GM12878 (cell line): Measurements from ENCODE around the gene KCND3. TPM values are rescaled to one million over a fixed set of nuclear protein-coding genes. Genes with fewer than 3 reads are reported as not detected.

Experiments used
- ATAC-seq: fragments of 200-7000 bp; cut with Tn5 transposase; 3 replicates; pipeline ENCODE4 v1.9.1; 2020; ENCODE audit warnings: mild to moderate bottlenecking, moderate library complexity
- BruUV-seq: library from RNA; stranded (reverse); fragments of 400-500 nt; replicated peaks from 2 replicates; lab custom pipeline; 2021; lab: Mats Ljungman, UMichigan
- CTCF ChIA-PET: fragments of 300-600 bp; sonication (Branson Sonifier 250); formaldehyde crosslinking; extraction: SDS; loops from one replicate; lab custom pipeline; 2021; ENCODE audit warnings: inconsistent platforms; lab: Yijun Ruan, JAX
- POLR2A ChIA-PET: fragments of 350-600 bp; formaldehyde crosslinking; extraction: SDS; loops from one replicate; lab custom pipeline; 2021; ENCODE audit warnings: inconsistent platforms; lab: Charles Lee
- RAD21 ChIA-PET: fragments of 300-600 bp; sonication (Branson Sonifier 250); formaldehyde crosslinking; loops from one replicate; lab custom pipeline; 2023; ENCODE audit warnings: antibody characterized with exemption; ENCODE audit not compliant: unreplicated experiment; lab: Charles Lee
- SMC1A ChIA-PET: fragments of 300-600 bp; sonication (Branson Sonifier 250); formaldehyde crosslinking; loops from one replicate; lab custom pipeline; 2023; ENCODE audit not compliant: unreplicated experiment, uncharacterized antibody; lab: Charles Lee
- DNase-seq: peaks from one replicate; pipeline ENCODE4 v3.0.0-alpha.2; 2011; ENCODE audit warnings: low read depth, low spot score
- FAIRE-seq: peaks from 3 replicates; lab custom pipeline; 2011; peaks lifted over from hg19 to GRCh38; lab: Jason Lieb, UNC
- H2AFZ ChIP-seq: 2 replicates; pipeline ENCODE4 v1.6.0; 2011; ENCODE audit warnings: low read depth, low read length, control low read depth; ENCODE audit not compliant: control insufficient read depth
- H3K27ac ChIP-seq: 2 replicates; pipeline ENCODE4 v1.5.1; 2011; ENCODE audit warnings: control low read depth; ENCODE audit not compliant: control insufficient read depth, insufficient read depth
- H3K27me3 ChIP-seq, 2 experiments: replicated peaks in 1 of 2; 2 replicates each; pipeline versions ENCODE4 v1.6.0 to v1.6.1; 2011; ENCODE audit warnings: low read length in 1 of 2; ENCODE audit not compliant: control insufficient read depth in 2 of 2, insufficient read depth in 2 of 2
- H3K36me3 ChIP-seq, 2 experiments: 2 replicates each; pipeline ENCODE4 v1.5.1; 2011; ENCODE audit warnings: low read length in 1 of 2; ENCODE audit not compliant: control insufficient read depth in 2 of 2, insufficient read depth in 2 of 2
- H3K4me1 ChIP-seq: 2 replicates; pipeline ENCODE4 v1.6.1; 2011; ENCODE audit warnings: mild to moderate bottlenecking, low read length, moderate library complexity, mixed read lengths; ENCODE audit not compliant: control insufficient read depth, insufficient read depth
- H3K4me2 ChIP-seq: 2 replicates; pipeline ENCODE4 v1.6.0; 2011; ENCODE audit warnings: control low read depth; ENCODE audit not compliant: control insufficient read depth, insufficient read depth
- H3K4me3 ChIP-seq: fragments of 200-600 bp; sonication (generic); 2 replicates; pipeline ENCODE4 v1.5.1; 2016
- H3K79me2 ChIP-seq: 2 replicates; pipeline ENCODE4 v1.6.0; 2011; ENCODE audit warnings: low read length; ENCODE audit not compliant: control insufficient read depth, insufficient read depth
- H3K9ac ChIP-seq: 2 replicates; pipeline ENCODE4 v1.8.0; 2011; ENCODE audit warnings: low read length, control low read depth, mixed read lengths; ENCODE audit not compliant: control insufficient read depth, insufficient read depth
- H3K9me3 ChIP-seq: replicated peaks from 3 replicates; pipeline ENCODE4 v1.5.1; 2011; ENCODE audit warnings: mild to moderate bottlenecking, low read length; ENCODE audit not compliant: control insufficient read depth, insufficient read depth
- H4K20me1 ChIP-seq: 2 replicates; pipeline ENCODE4 v1.6.0; 2011; ENCODE audit not compliant: control insufficient read depth, insufficient read depth
- DPF2 ChIP-seq: fragments of 450-650 bp; IDR thresholded peaks from 2 replicates; pipeline ENCODE4 v1.6.1; 2017; ENCODE audit warnings: mild to moderate bottlenecking
- ETV6 ChIP-seq, 2 experiments: fragments of 450-650 bp in 1 of 2; IDR thresholded peaks in 1 of 2; conservative IDR thresholded peaks in 1 of 2; 2 replicates each; pipeline ENCODE4 v1.6.1; 2014; ENCODE audit warnings: antibody characterized with exemption in 1 of 2, borderline replicate concordance in 1 of 2, low read depth in 1 of 2, mild to moderate bottlenecking in 1 of 2, moderate library complexity in 1 of 2
- HDAC6 ChIP-seq: fragments of 200-600 bp; sonication (generic); IDR thresholded peaks from one replicate; pipeline ENCODE4 v1.8.0; 2017; ENCODE audit warnings: antibody characterized with exemption; ENCODE audit not compliant: unreplicated experiment
- MYB ChIP-seq: fragments of 150-350 bp; IDR thresholded peaks from 2 replicates; pipeline ENCODE4 v1.6.1; 2014; ENCODE audit warnings: mild to moderate bottlenecking, low read depth, low read length, borderline replicate concordance
- NFXL1 ChIP-seq: fragments of 450-650 bp; IDR thresholded peaks from 2 replicates; pipeline ENCODE4 v1.6.1; 2017; ENCODE audit warnings: antibody characterized with exemption, mild to moderate bottlenecking, borderline replicate concordance
- PAX8 ChIP-seq: fragments of 450-650 bp; IDR thresholded peaks from 2 replicates; pipeline ENCODE4 v1.6.1; 2017; ENCODE audit warnings: mild to moderate bottlenecking, moderate library complexity
- STAT1 ChIP-seq: fragments of 450-650 bp; conservative IDR thresholded peaks from 2 replicates; pipeline ENCODE4 v1.6.1; 2014; ENCODE audit warnings: antibody characterized with exemption, mild to moderate bottlenecking
- TCF3 ChIP-seq: IDR thresholded peaks from 2 replicates; pipeline ENCODE4 v1.6.1; 2012; ENCODE audit warnings: low read depth, mild to moderate bottlenecking, low read length, borderline replicate concordance; ENCODE audit not compliant: insufficient read depth
- WGBS: methylation state at CpG from one replicate; pipeline ENCODE4 v1.1.6; 2016; ENCODE audit warnings: low lambda C conversion rate; ENCODE audit not compliant: insufficient replicate concordance, insufficient coverage; ENCODE audit errors: missing lambda C conversion rate; 5-methylcytosine and 5-hydroxymethylcytosine counted together
- in situ Hi-C: fragments of 300-500 bp; cut with MboI; formaldehyde crosslinking; loops from 9 replicates; pipeline ENCODE4 v1.14.3; 2018; ENCODE audit warnings: mixed read lengths
- intact Hi-C: fragments of 100-400 bp; cut with micrococcal nuclease; formaldehyde crosslinking; loops from one replicate; pipeline ENCODE4 v1.14.2; 2022; ENCODE audit not compliant: unreplicated experiment
- polyA plus RNA-seq, 11 experiments: library from polyadenylated mRNA; depleted of rRNA in 4 of 11; unstranded in 6 of 11; stranded (reverse) in 5 of 11; fragments of >200 nt; fragmentation: Nextera tagmentation in 4 of 11; fragmentation: Illumina TruSeq in 1 of 11; extraction: Ambion mirVana in 4 of 11; extraction: Trizol in 1 of 11; gene quantifications; 1 replicate in 1 of 11; 2 replicates in 10 of 11; pipeline versions ENCODE4 v1.2.1 to v1.2.3, GENCODE V29; 2011 to 2016; ENCODE audit warnings: inconsistent platforms in 2 of 11, missing spikeins in 2 of 11, low read depth in 1 of 11
- total RNA-seq, 4 experiments: library from RNA; depleted of rRNA in 3 of 4; stranded (reverse); fragments of >200 nt in 3 of 4; fragmentation: Illumina TruSeq in 1 of 4; extraction: Trizol in 1 of 4; gene quantifications; 2 replicates each; pipeline versions ENCODE4 v1.2.1 to v1.2.3, GENCODE V29; 2013 to 2021
- TF ChIP-seq, protein P1 (sequence below): fragments of 450-650 bp; IDR thresholded peaks from 2 replicates; pipeline ENCODE4 v1.6.1; 2017; ENCODE audit warnings: mild to moderate bottlenecking
- TF ChIP-seq, protein P2 (sequence below): IDR thresholded peaks from 2 replicates; pipeline ENCODE4 v1.6.1; 2012; ENCODE audit warnings: low read depth, low read length, improper control_type of control experiment
- TF ChIP-seq, protein P3 (sequence below): fragments of 450-650 bp; IDR thresholded peaks from 2 replicates; pipeline ENCODE4 v1.6.1; 2017; ENCODE audit warnings: low read depth, mild to moderate bottlenecking, moderate library complexity
- TF ChIP-seq, protein P4 (sequence below): fragments of 150-350 bp; IDR thresholded peaks from 2 replicates; pipeline ENCODE4 v1.6.1; 2014; ENCODE audit warnings: mild to moderate bottlenecking, low read depth, low read length
- TF ChIP-seq, protein P5 (sequence below): fragments of 450-650 bp; IDR thresholded peaks from 2 replicates; pipeline ENCODE4 v1.6.1; 2017; ENCODE audit warnings: borderline replicate concordance

The KCND3 gene
- total and polyA plus RNA-seq, 10 of the 15 experiments (the other 5 are each of a cell fraction or from before 2014, with no cell fraction given): 0.02 TPM; not detected in 9

DNA sequence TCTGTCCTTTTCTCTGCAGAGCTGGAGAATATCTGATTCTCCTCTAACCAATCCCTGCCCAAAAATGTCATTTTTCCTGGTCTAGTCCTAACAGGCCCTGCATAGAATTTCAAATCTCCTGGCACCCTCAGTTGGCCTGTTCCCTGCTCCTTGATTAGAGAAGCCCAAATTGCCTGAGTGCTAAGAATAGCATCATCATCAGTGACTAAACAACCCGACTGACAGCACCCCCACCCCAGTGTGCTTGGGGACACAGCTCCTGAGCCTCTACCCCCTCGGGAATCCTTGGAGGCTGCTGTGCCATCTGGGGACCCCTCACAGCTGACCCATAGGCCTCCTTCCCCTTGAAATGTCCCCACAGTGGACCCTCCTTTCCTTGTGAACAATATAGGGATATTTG lies 139.4 kb downstream of the KCND3 start:
- no peaks in the 10 kb centered on the region for H3K36me3 ChIP-seq
- ChIA-PET CTCF (no interaction called here), RAD21 (no interaction called here), SMC1A (no interaction called here), POLR2A (no interaction called here)
- H3K4me1 ChIP-seq: no peaks in the 10 kb centered on the region
- no peak overlapping the region for H3K27ac ChIP-seq
- no peaks in the 10 kb centered on the region for H3K79me2 ChIP-seq
- H2AFZ ChIP-seq: no peak overlapping the region
- intact Hi-C loops: no loop called here
- DNase-seq (no peak), FAIRE-seq (no peak), ATAC-seq (no peak)
- no peak overlapping the region for H3K4me2 ChIP-seq
- H3K27me3 ChIP-seq: peaks cover 3 to 6% of the 10 kb centered on the region in 2 experiments; a peak in 3 of 4 replicates
- no peaks in the 10 kb centered on the region for H4K20me1 ChIP-seq
- H3K9ac ChIP-seq: no peak overlapping the region
- TF ChIP-seq STAT1: no peak
- TF ChIP-seq, protein P1, sequence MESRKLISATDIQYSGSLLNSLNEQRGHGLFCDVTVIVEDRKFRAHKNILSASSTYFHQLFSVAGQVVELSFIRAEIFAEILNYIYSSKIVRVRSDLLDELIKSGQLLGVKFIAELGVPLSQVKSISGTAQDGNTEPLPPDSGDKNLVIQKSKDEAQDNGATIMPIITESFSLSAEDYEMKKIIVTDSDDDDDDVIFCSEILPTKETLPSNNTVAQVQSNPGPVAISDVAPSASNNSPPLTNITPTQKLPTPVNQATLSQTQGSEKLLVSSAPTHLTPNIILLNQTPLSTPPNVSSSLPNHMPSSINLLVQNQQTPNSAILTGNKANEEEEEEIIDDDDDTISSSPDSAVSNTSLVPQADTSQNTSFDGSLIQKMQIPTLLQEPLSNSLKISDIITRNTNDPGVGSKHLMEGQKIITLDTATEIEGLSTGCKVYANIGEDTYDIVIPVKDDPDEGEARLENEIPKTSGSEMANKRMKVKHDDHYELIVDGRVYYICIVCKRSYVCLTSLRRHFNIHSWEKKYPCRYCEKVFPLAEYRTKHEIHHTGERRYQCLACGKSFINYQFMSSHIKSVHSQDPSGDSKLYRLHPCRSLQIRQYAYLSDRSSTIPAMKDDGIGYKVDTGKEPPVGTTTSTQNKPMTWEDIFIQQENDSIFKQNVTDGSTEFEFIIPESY: no peak
- no peak for TF ChIP-seq NFXL1
- TF ChIP-seq, protein P2, sequence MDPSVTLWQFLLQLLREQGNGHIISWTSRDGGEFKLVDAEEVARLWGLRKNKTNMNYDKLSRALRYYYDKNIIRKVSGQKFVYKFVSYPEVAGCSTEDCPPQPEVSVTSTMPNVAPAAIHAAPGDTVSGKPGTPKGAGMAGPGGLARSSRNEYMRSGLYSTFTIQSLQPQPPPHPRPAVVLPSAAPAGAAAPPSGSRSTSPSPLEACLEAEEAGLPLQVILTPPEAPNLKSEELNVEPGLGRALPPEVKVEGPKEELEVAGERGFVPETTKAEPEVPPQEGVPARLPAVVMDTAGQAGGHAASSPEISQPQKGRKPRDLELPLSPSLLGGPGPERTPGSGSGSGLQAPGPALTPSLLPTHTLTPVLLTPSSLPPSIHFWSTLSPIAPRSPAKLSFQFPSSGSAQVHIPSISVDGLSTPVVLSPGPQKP: no peak
- TF ChIP-seq DPF2: no peak
- no peak for TF ChIP-seq MYB
- no peak for TF ChIP-seq PAX8
- no peak for TF ChIP-seq HDAC6
- TF ChIP-seq, protein P3, sequence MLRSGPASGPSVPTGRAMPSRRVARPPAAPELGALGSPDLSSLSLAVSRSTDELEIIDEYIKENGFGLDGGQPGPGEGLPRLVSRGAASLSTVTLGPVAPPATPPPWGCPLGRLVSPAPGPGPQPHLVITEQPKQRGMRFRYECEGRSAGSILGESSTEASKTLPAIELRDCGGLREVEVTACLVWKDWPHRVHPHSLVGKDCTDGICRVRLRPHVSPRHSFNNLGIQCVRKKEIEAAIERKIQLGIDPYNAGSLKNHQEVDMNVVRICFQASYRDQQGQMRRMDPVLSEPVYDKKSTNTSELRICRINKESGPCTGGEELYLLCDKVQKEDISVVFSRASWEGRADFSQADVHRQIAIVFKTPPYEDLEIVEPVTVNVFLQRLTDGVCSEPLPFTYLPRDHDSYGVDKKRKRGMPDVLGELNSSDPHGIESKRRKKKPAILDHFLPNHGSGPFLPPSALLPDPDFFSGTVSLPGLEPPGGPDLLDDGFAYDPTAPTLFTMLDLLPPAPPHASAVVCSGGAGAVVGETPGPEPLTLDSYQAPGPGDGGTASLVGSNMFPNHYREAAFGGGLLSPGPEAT: no peak
- TF ChIP-seq, protein P4, sequence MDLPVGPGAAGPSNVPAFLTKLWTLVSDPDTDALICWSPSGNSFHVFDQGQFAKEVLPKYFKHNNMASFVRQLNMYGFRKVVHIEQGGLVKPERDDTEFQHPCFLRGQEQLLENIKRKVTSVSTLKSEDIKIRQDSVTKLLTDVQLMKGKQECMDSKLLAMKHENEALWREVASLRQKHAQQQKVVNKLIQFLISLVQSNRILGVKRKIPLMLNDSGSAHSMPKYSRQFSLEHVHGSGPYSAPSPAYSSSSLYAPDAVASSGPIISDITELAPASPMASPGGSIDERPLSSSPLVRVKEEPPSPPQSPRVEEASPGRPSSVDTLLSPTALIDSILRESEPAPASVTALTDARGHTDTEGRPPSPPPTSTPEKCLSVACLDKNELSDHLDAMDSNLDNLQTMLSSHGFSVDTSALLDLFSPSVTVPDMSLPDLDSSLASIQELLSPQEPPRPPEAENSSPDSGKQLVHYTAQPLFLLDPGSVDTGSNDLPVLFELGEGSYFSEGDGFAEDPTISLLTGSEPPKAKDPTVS: no peak
- no peak for TF ChIP-seq ETV6 (conservative IDR thresholded peaks at IDR 0.05 in 1 of 2, IDR thresholded peaks at IDR 0.05 in 1 of 2; ENCODE audit: borderline replicate concordance in 1 of 2, low read depth in 1 of 2)
- TF ChIP-seq TCF3: no peak
- TF ChIP-seq, protein P5, sequence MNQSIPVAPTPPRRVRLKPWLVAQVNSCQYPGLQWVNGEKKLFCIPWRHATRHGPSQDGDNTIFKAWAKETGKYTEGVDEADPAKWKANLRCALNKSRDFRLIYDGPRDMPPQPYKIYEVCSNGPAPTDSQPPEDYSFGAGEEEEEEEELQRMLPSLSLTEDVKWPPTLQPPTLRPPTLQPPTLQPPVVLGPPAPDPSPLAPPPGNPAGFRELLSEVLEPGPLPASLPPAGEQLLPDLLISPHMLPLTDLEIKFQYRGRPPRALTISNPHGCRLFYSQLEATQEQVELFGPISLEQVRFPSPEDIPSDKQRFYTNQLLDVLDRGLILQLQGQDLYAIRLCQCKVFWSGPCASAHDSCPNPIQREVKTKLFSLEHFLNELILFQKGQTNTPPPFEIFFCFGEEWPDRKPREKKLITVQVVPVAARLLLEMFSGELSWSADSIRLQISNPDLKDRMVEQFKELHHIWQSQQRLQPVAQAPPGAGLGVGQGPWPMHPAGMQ: no peak
- no peaks in the 10 kb centered on the region for H3K9me3 ChIP-seq
- H3K4me3 ChIP-seq: no peak overlapping the region
- 0% methylated on average over 2 of the region's 2 CpGs for WGBS
- in situ Hi-C loops: no loop called here
- BruUV-seq: no TSS peak
